ENCODE measurements around the gene PAK3.
A peak's percentile ranks its signal among the peaks of the same experiment; 100 is the strongest.

Gene PAK3

DNA sequence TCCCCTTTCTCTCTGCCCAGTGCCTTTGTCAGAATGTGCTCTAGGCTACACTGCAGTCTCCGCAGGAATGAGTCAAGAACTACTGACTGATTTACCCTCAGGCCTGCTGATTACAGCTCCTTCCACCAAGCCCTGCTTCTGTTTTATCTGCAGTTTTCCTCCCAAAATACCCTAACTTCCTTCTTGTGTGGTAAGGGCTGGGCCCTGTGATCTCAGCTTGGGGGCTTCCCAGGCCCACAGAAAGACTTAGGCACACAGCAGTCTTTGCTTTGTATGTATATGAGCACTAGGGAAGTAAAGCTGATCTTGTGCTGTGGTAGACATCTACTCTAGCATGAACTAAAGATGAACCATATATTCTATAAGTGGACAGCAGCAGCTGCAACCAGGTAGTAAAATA lies 18.8 kb downstream of the PAK3 start:
- H3K27ac Mint-ChIP-seq = no peak overlapping the region
- H3K4me1 Mint-ChIP-seq (ENCODE audit: low read depth) = peaks cover 3% of the 10 kb centered on the region
- H3K27me3 Mint-ChIP-seq (ENCODE audit: low read depth) = no peaks in the 10 kb centered on the region
- no peak overlapping the region for H3K4me3 Mint-ChIP-seq
- no peaks in the 10 kb centered on the region for H3K36me3 Mint-ChIP-seq (ENCODE audit: low read depth)
- no peaks in the 10 kb centered on the region for H3K9me3 Mint-ChIP-seq

DNA sequence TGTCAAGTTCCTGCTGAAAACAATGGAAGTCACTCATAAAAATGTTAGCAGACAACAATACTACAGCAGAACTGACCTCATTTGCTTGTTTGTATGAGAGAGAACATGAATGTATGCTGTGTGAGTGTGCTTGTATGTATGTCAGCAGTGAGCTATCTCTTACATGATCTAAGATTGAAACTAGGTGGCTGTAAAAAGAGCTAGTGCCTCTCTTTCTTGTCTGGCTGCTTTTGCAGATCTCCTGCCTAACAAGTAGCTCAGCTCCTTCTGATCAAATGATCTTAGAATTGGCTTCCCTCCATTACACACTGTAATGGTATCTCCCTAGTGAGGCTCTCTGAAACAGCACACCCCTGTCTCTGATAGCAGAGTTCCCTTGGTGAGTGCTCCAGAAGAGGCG lies 20.7 kb downstream of the PAK3 start:
- Mint-ChIP-seq H3K4me1 (ENCODE audit: low read depth) (peaks cover 3% of the 10 kb centered on the region), H3K9me3 (no peaks in the 10 kb centered on the region), H3K27me3 (ENCODE audit: low read depth) (no peaks in the 10 kb centered on the region), H3K36me3 (ENCODE audit: low read depth) (no peaks in the 10 kb centered on the region), H3K4me3 (no peak overlapping the region), H3K27ac (no peak overlapping the region)

DNA sequence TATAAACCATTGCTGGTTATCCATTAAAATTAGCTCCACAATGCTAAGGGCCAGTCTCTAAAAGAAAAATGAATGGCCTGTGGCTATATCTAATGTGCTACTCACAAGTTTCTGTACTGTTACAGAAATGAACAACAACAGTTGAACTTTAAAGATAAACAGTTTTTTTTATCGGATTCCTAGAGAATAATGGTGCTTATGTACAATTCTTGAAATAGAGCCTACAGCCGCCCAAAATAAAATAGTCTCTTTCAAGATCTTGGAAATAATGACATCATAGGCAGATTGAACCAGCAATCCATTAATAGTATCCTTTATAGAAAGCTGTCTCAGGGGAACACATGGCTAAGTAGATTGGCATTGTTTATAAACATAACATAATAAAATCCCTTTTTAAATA lies 23.4 kb downstream of the PAK3 start:
- no peaks in the 10 kb centered on the region for H3K36me3 Mint-ChIP-seq (ENCODE audit: low read depth)
- peaks cover 17% of the 10 kb centered on the region for H3K4me1 Mint-ChIP-seq (ENCODE audit: low read depth)
- no peaks in the 10 kb centered on the region for H3K27me3 Mint-ChIP-seq (ENCODE audit: low read depth)

DNA sequence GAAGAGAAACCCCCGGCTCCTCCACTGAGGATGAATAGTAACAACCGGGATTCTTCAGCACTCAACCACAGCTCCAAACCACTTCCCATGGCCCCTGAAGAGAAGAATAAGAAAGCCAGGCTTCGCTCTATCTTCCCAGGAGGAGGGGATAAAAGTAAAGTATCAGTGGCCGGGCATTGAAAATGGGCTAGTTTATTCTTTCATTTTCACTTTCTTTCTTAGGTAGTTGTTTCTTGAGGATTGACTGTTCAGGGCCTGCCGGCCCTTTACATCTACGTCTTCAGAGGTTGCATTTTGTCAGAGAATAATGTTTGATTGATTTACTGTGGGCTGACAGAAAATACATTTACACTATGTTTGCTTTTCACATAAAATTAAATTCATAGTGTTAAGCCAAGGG lies 27.1 kb downstream of the PAK3 start:
- Mint-ChIP-seq H3K27ac (peak overlapping the region; percentile 81), H3K9me3 (no peaks in the 10 kb centered on the region), H3K36me3 (ENCODE audit: low read depth) (no peaks in the 10 kb centered on the region), H3K4me3 (peak overlapping the region; percentile 54), H3K4me1 (ENCODE audit: low read depth) (peaks cover 16% of the 10 kb centered on the region), H3K27me3 (ENCODE audit: low read depth) (no peaks in the 10 kb centered on the region)

More for the DNA sequence above, 23.4 kb downstream of the PAK3 start:
- Mint-ChIP-seq H3K4me3 (no peak overlapping the region), H3K9me3 (no peaks in the 10 kb centered on the region), H3K27ac (no peak overlapping the region)

DNA sequence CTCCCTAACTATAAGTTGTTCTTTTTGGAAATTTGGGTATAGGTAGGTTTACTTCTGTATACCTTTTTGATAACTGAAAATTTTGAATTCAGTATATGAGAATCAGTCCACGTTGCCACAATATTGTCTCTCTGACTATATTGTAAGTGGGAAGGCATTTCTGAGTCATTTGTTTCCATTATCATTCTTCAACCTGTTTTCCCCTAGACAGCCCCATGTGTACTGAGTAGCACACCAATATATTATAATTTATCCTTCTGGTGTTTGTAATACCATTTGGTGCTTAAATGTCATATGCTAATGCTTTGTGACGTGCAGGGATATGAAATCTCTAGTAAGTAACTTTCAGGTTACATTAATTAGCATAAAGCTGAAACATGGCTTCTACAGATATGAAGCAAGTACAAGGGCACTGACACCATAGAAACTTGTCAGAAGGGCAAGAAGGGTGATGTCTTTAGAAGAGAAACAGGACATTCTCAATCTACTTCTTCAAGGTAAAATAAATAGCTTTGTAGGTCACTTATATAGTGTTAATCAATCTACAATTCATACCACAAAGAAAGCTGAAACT lies 27.7 kb downstream of the PAK3 start:
- H3K27ac Mint-ChIP-seq = peak overlapping the region; percentile 81

DNA sequence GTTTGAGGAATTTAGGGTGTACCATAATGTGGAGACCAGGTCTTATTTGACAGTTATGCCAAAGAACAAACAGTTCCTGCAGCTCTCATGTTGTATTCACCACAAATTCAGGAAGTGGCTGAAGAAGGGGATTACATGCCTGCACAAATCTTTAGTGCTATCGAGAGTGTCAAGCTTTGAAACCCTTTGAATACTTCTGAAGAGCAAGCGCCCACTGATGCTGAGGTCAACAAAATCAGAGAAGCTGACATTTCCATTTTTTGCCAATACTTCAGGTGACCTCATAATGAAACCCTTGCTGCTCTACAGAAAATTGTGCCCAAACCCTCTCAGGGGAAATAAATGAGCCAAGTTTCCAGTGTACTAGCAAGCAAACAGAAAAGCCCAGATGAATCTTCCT lies 28.4 kb downstream of the PAK3 start:
- peaks cover 17% of the 10 kb centered on the region for H3K4me1 Mint-ChIP-seq (ENCODE audit: low read depth)
- no peaks in the 10 kb centered on the region for H3K9me3 Mint-ChIP-seq
- H3K27me3 Mint-ChIP-seq (ENCODE audit: low read depth) = no peaks in the 10 kb centered on the region
- peak overlapping the region; percentile 4 for H3K27ac Mint-ChIP-seq
- H3K4me3 Mint-ChIP-seq = no peak overlapping the region
- H3K36me3 Mint-ChIP-seq (ENCODE audit: low read depth) = no peaks in the 10 kb centered on the region

More for the DNA sequence above, 27.7 kb downstream of the PAK3 start:
- Mint-ChIP-seq H3K4me3 (peak overlapping the region; percentile 54), H3K4me1 (ENCODE audit: low read depth) (peaks cover 16% of the 10 kb centered on the region), H3K27me3 (ENCODE audit: low read depth) (no peaks in the 10 kb centered on the region), H3K9me3 (no peaks in the 10 kb centered on the region), H3K36me3 (ENCODE audit: low read depth) (no peaks in the 10 kb centered on the region)

DNA sequence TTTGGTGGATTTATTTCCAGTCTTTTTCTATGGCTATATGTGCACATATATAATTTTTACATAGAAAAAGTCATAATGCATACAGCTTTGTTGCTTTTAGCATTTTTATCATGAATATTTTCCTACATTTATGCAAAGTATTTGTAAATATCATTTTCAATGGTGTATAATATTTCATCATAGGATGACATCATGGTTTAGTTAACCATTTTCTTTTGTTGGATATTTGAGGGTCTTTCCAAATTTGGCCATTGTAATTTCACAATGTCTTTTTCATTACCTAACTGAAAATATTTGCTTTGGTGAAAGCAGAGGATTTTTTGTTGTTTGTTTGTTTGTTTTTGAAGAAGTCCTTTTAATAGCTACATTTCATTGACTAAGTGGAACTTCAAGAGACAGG lies 31.0 kb downstream of the PAK3 start:
- Mint-ChIP-seq H3K27me3 (ENCODE audit: low read depth) (no peaks in the 10 kb centered on the region), H3K36me3 (ENCODE audit: low read depth) (no peaks in the 10 kb centered on the region), H3K27ac (no peak overlapping the region), H3K9me3 (no peaks in the 10 kb centered on the region), H3K4me3 (no peak overlapping the region), H3K4me1 (ENCODE audit: low read depth) (peaks cover 19% of the 10 kb centered on the region)

DNA sequence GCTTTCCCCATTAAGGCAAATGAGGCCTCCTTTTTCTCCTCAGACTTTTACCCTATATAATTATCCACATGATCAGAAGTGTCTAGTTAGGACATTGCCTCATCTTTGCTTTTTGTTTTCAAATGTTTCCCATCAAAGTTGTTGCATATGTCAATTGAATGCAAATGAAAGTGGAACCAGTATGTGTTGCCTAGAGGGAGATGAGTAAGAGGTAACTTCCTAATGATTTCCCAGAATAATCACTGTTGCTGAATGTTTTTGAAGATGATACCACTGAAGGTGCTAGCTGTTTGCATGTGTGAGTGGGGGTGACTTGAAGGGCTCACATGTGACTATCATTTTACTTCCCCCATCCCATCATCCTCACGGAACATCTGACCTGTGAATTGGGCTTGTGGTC lies 33.9 kb downstream of the PAK3 start:
- no peak overlapping the region for H3K4me3 Mint-ChIP-seq
- no peak overlapping the region for H3K27ac Mint-ChIP-seq
- H3K9me3 Mint-ChIP-seq = no peaks in the 10 kb centered on the region
- peaks cover 2% of the 10 kb centered on the region for H3K36me3 Mint-ChIP-seq (ENCODE audit: low read depth)
- H3K4me1 Mint-ChIP-seq (ENCODE audit: low read depth) = peaks cover 8% of the 10 kb centered on the region
- no peaks in the 10 kb centered on the region for H3K27me3 Mint-ChIP-seq (ENCODE audit: low read depth)

DNA sequence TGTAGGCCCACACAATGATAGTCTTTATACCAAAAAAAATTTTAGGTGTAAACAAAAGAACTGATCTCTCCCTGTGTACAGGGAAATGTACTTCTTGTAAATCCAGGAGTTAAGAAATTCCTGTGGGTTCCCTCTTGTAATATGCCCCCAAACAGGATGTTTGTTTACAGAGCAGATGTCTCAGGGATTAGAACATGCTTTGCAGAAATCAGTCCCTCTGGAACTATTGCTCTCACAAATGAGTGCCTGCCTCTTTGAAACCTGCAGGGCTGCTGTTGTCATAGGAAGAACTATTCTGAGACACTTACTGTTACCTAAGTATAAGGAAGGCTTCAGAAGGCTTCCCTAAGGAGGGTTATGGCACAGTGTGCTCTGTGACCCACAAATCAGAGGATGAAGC lies 35.6 kb downstream of the PAK3 start:
- H3K9me3 Mint-ChIP-seq = no peaks in the 10 kb centered on the region
- H3K27me3 Mint-ChIP-seq (ENCODE audit: low read depth) = no peaks in the 10 kb centered on the region
- peaks cover 8% of the 10 kb centered on the region for H3K4me1 Mint-ChIP-seq (ENCODE audit: low read depth)
- H3K27ac Mint-ChIP-seq = no peak overlapping the region
- peaks cover 2% of the 10 kb centered on the region for H3K36me3 Mint-ChIP-seq (ENCODE audit: low read depth)
- H3K4me3 Mint-ChIP-seq = no peak overlapping the region

DNA sequence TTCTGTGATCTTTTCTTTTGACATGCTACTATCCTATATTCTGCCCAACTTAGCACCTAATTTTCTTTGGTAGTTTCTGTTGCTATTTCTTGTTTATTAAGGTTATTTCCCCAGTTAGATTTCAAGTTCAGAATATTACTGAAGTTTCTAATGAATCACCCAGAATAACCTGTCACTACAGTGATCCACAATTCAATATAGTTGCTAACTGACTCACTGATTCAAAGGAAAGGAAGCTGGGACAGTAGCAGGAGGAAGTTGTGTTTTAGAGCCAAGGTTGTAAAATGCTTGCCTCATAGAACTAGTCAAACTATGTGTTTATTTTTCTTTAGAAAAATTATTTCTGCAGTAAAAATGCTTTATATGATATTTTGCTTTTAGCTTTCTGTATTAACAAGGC lies 37.4 kb downstream of the PAK3 start:
- Mint-ChIP-seq H3K4me3 (no peak overlapping the region), H3K27me3 (ENCODE audit: low read depth) (no peaks in the 10 kb centered on the region), H3K4me1 (ENCODE audit: low read depth) (peaks cover 8% of the 10 kb centered on the region), H3K9me3 (no peaks in the 10 kb centered on the region), H3K27ac (no peak overlapping the region), H3K36me3 (ENCODE audit: low read depth) (peaks cover 2% of the 10 kb centered on the region)

DNA sequence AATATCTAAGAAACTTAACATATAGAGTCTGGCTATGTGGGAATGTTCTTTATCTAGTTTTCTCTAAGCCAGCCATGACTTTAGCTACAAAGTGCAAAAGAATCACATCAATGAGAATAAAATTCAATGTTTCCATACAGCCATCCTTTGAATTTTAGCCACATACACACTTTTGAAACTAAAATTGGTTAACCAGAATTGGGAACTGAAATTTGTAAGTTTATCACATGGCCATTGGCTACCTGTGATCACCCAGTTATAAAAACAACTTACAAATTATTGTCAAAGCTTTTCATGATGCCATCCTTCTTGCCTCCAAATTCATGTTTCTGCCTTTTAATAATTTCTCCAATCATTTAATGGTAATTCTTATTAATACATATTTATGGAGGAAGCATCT lies 49.9 kb downstream of the PAK3 start:
- no peaks in the 10 kb centered on the region for H3K9me3 Mint-ChIP-seq
- H3K27me3 Mint-ChIP-seq (ENCODE audit: low read depth) = peaks cover 4% of the 10 kb centered on the region
- no peak overlapping the region for H3K27ac Mint-ChIP-seq
- no peak overlapping the region for H3K4me3 Mint-ChIP-seq
- no peaks in the 10 kb centered on the region for H3K4me1 Mint-ChIP-seq (ENCODE audit: low read depth)
- no peaks in the 10 kb centered on the region for H3K36me3 Mint-ChIP-seq (ENCODE audit: low read depth)

DNA sequence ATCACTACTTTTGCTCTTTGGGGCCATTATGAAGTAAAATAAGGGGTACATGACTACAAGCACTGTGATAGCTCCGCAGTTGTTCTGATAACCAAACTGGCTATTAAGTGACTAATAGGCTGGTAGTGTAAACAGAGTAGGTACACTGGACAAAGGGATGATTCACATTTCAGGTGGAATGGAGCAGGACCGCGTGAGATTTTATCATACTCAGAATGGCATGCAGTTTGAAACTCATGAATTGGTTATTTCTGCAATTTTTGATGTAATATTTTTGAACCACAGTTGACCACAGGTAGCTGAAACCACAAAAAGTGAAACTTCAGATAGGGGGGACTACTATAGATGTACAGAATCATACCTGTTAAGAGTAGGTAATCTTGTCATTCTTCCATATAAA lies 55.8 kb downstream of the PAK3 start:
- Mint-ChIP-seq H3K27ac (no peak overlapping the region), H3K36me3 (ENCODE audit: low read depth) (no peaks in the 10 kb centered on the region), H3K4me3 (no peak overlapping the region), H3K27me3 (ENCODE audit: low read depth) (no peaks in the 10 kb centered on the region), H3K4me1 (ENCODE audit: low read depth) (no peaks in the 10 kb centered on the region), H3K9me3 (no peaks in the 10 kb centered on the region)

DNA sequence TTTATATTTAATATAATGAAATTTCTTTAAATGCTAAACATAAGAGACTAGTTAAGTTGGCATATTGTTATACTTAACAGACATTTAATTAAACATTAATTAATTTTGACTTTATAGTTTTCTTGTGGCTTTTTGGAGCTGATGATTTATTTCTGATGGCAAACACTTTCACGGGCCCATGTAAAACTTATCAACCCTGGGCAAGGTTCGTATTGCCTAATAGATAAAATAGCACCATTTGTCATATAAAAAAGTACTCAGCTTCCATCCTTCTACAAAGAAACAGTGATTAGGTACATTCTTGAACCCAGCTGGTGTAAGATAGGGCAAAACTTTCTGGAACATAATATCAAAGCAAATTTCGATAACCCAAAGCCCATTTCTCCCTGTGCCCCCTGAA lies 63.2 kb downstream of the PAK3 start:
- H3K9me3 Mint-ChIP-seq = no peaks in the 10 kb centered on the region

DNA sequence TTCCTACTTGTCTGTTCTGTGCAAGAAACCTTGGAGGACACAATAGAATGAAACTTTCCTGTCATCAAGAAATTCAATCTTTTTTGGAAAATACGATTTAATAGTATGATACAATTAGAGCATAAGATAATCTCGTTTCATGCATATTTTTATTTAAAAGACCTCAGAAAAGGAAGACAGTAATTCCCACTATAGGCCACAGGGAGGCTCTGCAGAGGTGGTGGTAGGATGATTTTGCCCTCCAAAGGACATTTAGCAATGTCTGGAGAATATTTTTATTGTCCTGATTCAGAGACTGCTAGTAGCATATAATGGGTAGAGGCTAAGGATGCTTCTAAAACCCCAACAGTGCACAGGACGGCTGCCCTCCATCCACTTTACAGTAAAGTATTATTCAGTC lies 68.7 kb downstream of the PAK3 start:
- Mint-ChIP-seq H3K36me3 (ENCODE audit: low read depth) (no peaks in the 10 kb centered on the region), H3K27ac (no peak overlapping the region), H3K4me3 (no peak overlapping the region), H3K9me3 (no peaks in the 10 kb centered on the region), H3K4me1 (ENCODE audit: low read depth) (peaks cover 2% of the 10 kb centered on the region), H3K27me3 (ENCODE audit: low read depth) (no peaks in the 10 kb centered on the region)

More for the DNA sequence above, 63.2 kb downstream of the PAK3 start:
- no peak overlapping the region for H3K27ac Mint-ChIP-seq
- H3K27me3 Mint-ChIP-seq (ENCODE audit: low read depth) = no peaks in the 10 kb centered on the region
- no peak overlapping the region for H3K4me3 Mint-ChIP-seq
- no peaks in the 10 kb centered on the region for H3K4me1 Mint-ChIP-seq (ENCODE audit: low read depth)
- no peaks in the 10 kb centered on the region for H3K36me3 Mint-ChIP-seq (ENCODE audit: low read depth)

DNA sequence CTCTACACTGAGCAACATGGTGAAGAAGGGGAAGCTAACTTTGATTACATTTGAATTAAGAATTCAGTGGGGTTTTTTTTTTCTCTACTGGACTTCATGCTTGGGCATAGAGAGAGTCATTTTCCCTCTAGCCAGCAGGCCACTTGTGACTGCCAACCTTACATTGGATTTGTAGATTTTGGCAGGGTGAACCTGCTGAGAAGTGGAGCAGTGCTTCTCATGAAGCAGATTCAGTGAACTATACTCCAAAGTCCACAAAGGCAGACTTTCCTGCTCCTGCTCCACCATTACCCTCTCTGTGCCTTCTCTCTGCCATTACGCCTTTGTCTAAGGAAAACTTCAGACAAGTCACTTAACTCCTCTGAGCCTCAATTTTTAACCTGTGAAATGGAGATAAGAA lies 69.9 kb downstream of the PAK3 start:
- Mint-ChIP-seq H3K4me3 (no peak overlapping the region), H3K36me3 (ENCODE audit: low read depth) (no peaks in the 10 kb centered on the region), H3K4me1 (ENCODE audit: low read depth) (peaks cover 2% of the 10 kb centered on the region), H3K27me3 (ENCODE audit: low read depth) (no peaks in the 10 kb centered on the region), H3K27ac (no peak overlapping the region), H3K9me3 (no peaks in the 10 kb centered on the region)

DNA sequence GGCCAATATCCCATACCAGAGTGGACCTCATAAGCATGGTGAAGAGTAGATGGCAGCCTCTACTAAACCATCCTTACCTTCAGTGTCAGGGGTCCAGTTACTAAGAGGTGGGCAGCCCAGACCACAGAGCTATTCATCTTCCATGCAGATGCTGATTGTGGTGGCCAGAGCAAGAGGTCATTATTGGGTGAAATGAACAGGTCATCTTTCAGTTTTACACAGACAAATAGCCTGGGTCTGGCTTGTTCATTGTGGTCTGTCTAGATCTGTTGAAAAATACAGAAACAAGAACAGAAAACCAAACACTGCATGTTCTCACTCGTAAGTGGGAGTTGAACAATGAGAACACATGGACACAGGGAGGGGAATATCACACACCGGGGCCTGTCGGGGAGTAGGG lies 71.3 kb downstream of the PAK3 start:
- H3K36me3 Mint-ChIP-seq (ENCODE audit: low read depth) = no peaks in the 10 kb centered on the region
- no peaks in the 10 kb centered on the region for H3K27me3 Mint-ChIP-seq (ENCODE audit: low read depth)
- H3K4me3 Mint-ChIP-seq = no peak overlapping the region
- H3K4me1 Mint-ChIP-seq (ENCODE audit: low read depth) = peaks cover 2% of the 10 kb centered on the region
- no peak overlapping the region for H3K27ac Mint-ChIP-seq
- no peaks in the 10 kb centered on the region for H3K9me3 Mint-ChIP-seq
